Sigmoid colon (tissue), 3 donors: Measurements from ENCODE around the gene TTC12.

Experiments
- POLR2A ChIP-seq, 2 donors: fragments of 450-650 bp; IDR thresholded peaks; one replicate each; pipeline ENCODE4 v1.6.1; 2016; ENCODE audit warnings: antibody characterized with exemption in 2 of 2, mild to moderate bottlenecking in 2 of 2, moderate library complexity in 2 of 2
- TF ChIP-seq, protein P1 (sequence below), 4 experiments: fragments of 450-650 bp in 3 of 4; fragments of 200-600 bp in 1 of 4; IDR thresholded peaks; one replicate each; pipeline ENCODE4 v1.5.1; 2016 to 2019; ENCODE audit warnings: antibody characterized with exemption in 4 of 4, mild to moderate bottlenecking in 3 of 4, moderate library complexity in 2 of 4

- TF ChIP-seq, protein P1, sequence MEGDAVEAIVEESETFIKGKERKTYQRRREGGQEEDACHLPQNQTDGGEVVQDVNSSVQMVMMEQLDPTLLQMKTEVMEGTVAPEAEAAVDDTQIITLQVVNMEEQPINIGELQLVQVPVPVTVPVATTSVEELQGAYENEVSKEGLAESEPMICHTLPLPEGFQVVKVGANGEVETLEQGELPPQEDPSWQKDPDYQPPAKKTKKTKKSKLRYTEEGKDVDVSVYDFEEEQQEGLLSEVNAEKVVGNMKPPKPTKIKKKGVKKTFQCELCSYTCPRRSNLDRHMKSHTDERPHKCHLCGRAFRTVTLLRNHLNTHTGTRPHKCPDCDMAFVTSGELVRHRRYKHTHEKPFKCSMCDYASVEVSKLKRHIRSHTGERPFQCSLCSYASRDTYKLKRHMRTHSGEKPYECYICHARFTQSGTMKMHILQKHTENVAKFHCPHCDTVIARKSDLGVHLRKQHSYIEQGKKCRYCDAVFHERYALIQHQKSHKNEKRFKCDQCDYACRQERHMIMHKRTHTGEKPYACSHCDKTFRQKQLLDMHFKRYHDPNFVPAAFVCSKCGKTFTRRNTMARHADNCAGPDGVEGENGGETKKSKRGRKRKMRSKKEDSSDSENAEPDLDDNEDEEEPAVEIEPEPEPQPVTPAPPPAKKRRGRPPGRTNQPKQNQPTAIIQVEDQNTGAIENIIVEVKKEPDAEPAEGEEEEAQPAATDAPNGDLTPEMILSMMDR (IDR thresholded peaks at IDR 0.05), result no peak
- no peak for TF ChIP-seq POLR2A (IDR thresholded peaks at IDR 0.05)
These were observed 45.3 kb upstream of the TTC12 start for GRCh38 chr11:113269096-113269495.
